Left hindlimb (tissue), 1 donor: Measurements from ENCODE around the gene PI4KA.

Experiments used
- DNase-seq: peaks from one replicate; pipeline ENCODE4 v3.0.0-alpha.2; 2018

Gene PI4KA

GRCh38 chr22:20815477-20816050 lies 43.0 kb downstream of the PI4KA start:
- no peak for DNase-seq

GRCh38 chr22:20814221-20814808 lies 44.3 kb downstream of the PI4KA start:
- no peak for DNase-seq

- DNase-seq, result no peak
These were observed 45.6 kb downstream of the PI4KA start for GRCh38 chr22:20813056-20813455.

GRCh38 chr22:20811971-20812660 lies 46.5 kb downstream of the PI4KA start:
- no peak for DNase-seq

- no peak for DNase-seq
These were observed 47.4 kb downstream of the PI4KA start for GRCh38 chr22:20811171-20811570.

GRCh38 chr22:20810645-20811044 lies 48.0 kb downstream of the PI4KA start:
- DNase-seq, result no peak

GRCh38 chr22:20809538-20810185 lies 48.9 kb downstream of the PI4KA start:
- DNase-seq, result no peak

GRCh38 chr22:20808844-20809243 lies 49.8 kb downstream of the PI4KA start:
- no peak for DNase-seq

GRCh38 chr22:20807315-20807752 lies 51.3 kb downstream of the PI4KA start:
- no peak for DNase-seq

GRCh38 chr22:20805972-20806471 lies 52.6 kb downstream of the PI4KA start:
- DNase-seq, result no peak

- no peak for DNase-seq
These were observed 54.0 kb downstream of the PI4KA start for GRCh38 chr22:20804650-20805049.

- peak; percentile 50 for DNase-seq
These were observed 54.8 kb downstream of the PI4KA start for GRCh38 chr22:20803696-20804324.

GRCh38 chr22:20802922-20803553 lies 55.6 kb downstream of the PI4KA start:
- no peak for DNase-seq

- DNase-seq, result no peak
These were observed 56.2 kb downstream of the PI4KA start for GRCh38 chr22:20802452-20802851.

- no peak for DNase-seq
These were observed 59.2 kb downstream of the PI4KA start for GRCh38 chr22:20799449-20799848.

- no peak for DNase-seq
These were observed 59.6 kb downstream of the PI4KA start for GRCh38 chr22:20798974-20799373.

- no peak for DNase-seq
These were observed 60.4 kb downstream of the PI4KA start for GRCh38 chr22:20798218-20798617.

- no peak for DNase-seq
These were observed 61.9 kb downstream of the PI4KA start for GRCh38 chr22:20796731-20797130.

- no peak for DNase-seq
These were observed 63.8 kb downstream of the PI4KA start for GRCh38 chr22:20794650-20795413.

GRCh38 chr22:20793748-20794649 lies 64.6 kb downstream of the PI4KA start:
- no peak for DNase-seq
